IPS DF 4.7 (cell line): ENCODE data around the gene TMEM35B.
"Not testable (repeated sequence)": the region's sequence is repeated elsewhere in the genome, so short reads cannot be mapped to it uniquely, and the experiment has no call there.

Experiments used
- DNase-seq: peaks from one replicate; pipeline ENCODE4 v3.0.0-alpha.2; 2013; ENCODE audit warnings: low spot score; ENCODE audit errors: extremely low read depth

TMEM35B gene

GRCh38 chr1:34976384-34977209 lies 8.6 kb downstream of the TMEM35B start:
- DNase-seq = no peak

- DNase-seq = no peak
These were observed 9.4 kb downstream of the TMEM35B start for GRCh38 chr1:34975771-34976170.

GRCh38 chr1:34975338-34975737 lies 9.8 kb downstream of the TMEM35B start:
- no peak for DNase-seq

DNA sequence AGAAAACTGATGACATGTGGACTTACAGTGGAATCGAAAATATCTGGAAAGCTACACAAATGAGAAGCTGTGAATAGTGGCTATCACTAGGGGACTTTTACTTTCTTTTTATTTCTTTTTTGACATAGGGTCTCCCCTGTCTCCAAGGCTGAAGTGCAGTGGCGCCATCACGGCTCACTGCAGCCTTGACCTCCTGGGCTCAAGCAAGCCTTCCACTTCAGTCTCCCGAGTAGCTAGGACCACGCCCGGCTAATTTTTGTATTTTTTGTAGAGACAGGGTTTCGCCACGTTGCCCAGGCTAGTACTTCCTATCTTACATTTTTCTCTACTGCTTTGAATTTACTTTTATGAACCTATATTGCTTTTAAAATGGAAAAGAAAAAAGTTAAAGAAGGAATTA lies 10.5 kb downstream of the TMEM35B start:
- DNase-seq = no peak

DNA sequence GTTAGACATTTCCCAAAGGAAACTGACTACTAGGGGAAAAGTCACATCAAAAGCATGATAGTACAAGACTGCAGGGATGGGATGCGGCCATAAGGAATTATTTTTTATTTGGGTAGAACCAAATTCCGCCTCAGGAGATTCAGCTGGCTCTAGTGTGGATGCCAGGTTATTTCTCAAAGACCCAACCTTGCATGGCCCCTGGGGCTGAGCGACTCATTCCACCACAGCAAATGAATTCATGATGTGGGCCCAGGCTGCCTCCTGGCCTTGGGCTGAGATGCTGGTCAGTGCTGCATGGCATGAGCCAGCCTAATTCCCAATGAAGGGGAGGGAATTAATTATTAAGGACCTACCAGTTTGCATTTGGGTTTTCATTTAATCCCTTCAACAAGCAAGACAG lies 11.8 kb downstream of the TMEM35B start:
- DNase-seq = no peak

- DNase-seq = peak; percentile 36
These were observed 14.3 kb downstream of the TMEM35B start for GRCh38 chr1:34970829-34971228.

DNA sequence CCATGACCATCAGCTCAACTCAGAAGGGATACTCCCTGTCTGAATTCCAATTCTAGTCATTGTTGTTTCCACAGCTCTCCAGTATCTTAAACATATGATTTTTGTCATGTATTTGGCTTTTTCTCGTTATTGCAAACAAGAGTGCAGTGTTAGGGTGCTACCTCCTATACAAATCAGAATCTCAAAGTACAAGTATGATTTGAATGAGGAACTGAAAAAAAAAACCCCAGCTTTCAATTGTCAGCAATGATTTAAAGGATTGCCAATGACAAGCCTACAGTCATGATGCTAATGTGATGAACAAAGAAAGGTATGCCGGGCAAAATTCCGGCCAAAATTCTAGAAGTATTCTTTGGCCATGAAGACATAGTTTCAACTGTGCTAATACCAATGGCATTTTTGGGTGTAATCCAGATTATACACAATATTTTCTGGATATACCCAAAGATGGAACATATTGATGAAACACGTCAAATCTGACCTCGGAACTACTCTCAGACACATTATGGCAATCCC lies 14.9 kb downstream of the TMEM35B start:
- no peak for DNase-seq

GRCh38 chr1:34968297-34968696 lies 16.9 kb downstream of the TMEM35B start:
- not testable (repeated sequence) for DNase-seq

GRCh38 chr1:34967672-34968071 lies 17.5 kb downstream of the TMEM35B start:
- not testable (repeated sequence) for DNase-seq

DNA sequence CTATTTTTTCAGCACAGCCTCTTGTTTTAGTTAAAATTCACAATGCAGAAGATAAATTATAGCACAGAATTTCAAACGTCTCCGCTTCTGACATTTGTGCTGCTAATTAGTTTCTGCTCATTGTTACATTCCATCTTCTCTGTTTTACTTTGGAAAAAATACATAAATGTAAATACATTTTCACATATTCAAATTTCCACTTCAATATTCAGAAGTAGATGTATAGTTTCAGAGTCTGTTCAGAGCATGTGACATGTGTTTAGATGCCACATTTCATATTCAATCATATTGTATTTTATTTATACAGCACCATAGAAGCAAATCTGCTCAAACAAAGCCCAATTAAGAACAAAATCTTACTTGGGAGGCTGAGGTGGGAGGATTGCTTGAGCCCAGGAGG lies 19.6 kb downstream of the TMEM35B start:
- no peak for DNase-seq

- no peak for DNase-seq
These were observed 34.7 kb downstream of the TMEM35B start for GRCh38 chr1:34950428-34950827.

DNA sequence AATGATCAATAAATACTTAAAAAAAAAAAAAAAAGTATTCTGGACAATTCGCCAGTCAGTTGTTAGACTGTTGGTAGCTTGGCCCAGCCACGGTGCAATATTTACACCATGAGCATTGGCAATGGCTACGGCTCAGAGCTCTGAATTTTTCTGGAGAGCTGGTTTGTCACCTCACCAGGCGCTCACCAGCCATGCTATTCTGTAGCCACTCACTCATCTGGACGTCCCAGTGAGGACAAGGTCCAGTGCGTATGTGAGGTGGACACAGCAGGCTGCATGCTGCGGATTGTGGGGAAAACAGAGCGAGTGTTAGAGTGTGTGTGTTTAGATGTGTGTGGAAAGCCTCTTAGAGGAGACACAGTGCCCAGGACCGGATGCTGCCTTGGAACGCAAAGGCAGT lies 36.4 kb downstream of the TMEM35B start:
- not testable (repeated sequence) for DNase-seq

GRCh38 chr1:34947641-34948314 lies 37.4 kb downstream of the TMEM35B start:
- DNase-seq = not testable (repeated sequence)

GRCh38 chr1:34946211-34946610 lies 38.9 kb downstream of the TMEM35B start:
- DNase-seq = no peak

DNA sequence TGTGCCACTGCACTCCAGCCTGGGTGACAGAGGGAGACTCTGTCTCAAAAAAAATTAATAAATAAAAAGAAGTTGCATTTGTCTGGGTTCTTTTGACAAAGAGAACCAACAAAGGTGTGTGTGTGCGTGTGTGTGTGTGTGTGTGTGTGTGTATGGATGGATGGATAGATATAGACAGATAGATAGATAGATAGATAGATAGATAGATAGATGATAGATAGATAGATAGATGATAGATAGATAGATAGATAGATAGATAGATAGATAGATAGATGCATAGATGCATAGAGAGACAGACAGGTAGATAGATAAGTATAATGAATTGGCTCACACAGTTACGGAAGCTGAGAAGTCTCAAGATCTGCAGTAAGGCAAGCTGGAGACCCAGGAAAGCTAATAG lies 43.3 kb downstream of the TMEM35B start:
- not testable (repeated sequence) for DNase-seq
